ENCODE data around the gene FOXN1.

GRCh38 chr17:28498652-28499363 lies 7.3 kb upstream of the FOXN1 start:
- TF ChIP-seq CTCF (conservative IDR thresholded peaks at IDR 0.05; ENCODE audit: low read depth, low read length): no peak
- no peak for TF ChIP-seq SMC3 (IDR thresholded peaks at IDR 0.05; ENCODE audit: low read depth, low read length)
- no peak for TF ChIP-seq FOS (IDR thresholded peaks at IDR 0.05; ENCODE audit: low read depth, low read length)
- TF ChIP-seq POLR2A (IDR thresholded peaks at IDR 0.05; ENCODE audit: low read depth, low read length): no peak
- TF ChIP-seq MAZ (IDR thresholded peaks at IDR 0.05; ENCODE audit: borderline replicate concordance, low read depth, low read length): no peak
- TF ChIP-seq RCOR1 (IDR thresholded peaks at IDR 0.05; ENCODE audit: insufficient replicate concordance, low read length): no peak
- TF ChIP-seq MXI1 (IDR thresholded peaks at IDR 0.05; ENCODE audit: borderline replicate concordance, low read depth, low read length): no peak
- no peak for TF ChIP-seq USF2 (IDR thresholded peaks at IDR 0.05; ENCODE audit: low read depth, low read length)
- no peak for TF ChIP-seq CHD1 (IDR thresholded peaks at IDR 0.05; ENCODE audit: low read depth, low read length)
- no peak for TF ChIP-seq MAFK (IDR thresholded peaks at IDR 0.05; ENCODE audit: low read depth, low read length)
- TF ChIP-seq RFX5 (IDR thresholded peaks at IDR 0.05; ENCODE audit: low read depth, low read length): no peak
- TF ChIP-seq NFE2L2 (IDR thresholded peaks at IDR 0.05; ENCODE audit: low read depth, low read length): no peak
- TF ChIP-seq CEBPB (IDR thresholded peaks at IDR 0.05; ENCODE audit: low read depth, low read length): no peak
- TF ChIP-seq RAD21 (IDR thresholded peaks at IDR 0.05; ENCODE audit: low read length): no peak
